NCI-H2196 treated with DMSO at 0.1 percent for 48 hours (cell line): ENCODE results near the gene WDFY1.
A peak's percentile ranks its signal among the peaks of the same experiment; 100 is the strongest.
"Not testable (repeated sequence)": the region's sequence is repeated elsewhere in the genome, so short reads cannot be mapped to it uniquely, and the experiment has no call there.

Source experiments
- DNase-seq: peaks from one replicate; lab custom pipeline; 2025; ENCODE audit not compliant: unreplicated experiment; lab: John Stamatoyannopoulos, UW

Gene WDFY1

DNA sequence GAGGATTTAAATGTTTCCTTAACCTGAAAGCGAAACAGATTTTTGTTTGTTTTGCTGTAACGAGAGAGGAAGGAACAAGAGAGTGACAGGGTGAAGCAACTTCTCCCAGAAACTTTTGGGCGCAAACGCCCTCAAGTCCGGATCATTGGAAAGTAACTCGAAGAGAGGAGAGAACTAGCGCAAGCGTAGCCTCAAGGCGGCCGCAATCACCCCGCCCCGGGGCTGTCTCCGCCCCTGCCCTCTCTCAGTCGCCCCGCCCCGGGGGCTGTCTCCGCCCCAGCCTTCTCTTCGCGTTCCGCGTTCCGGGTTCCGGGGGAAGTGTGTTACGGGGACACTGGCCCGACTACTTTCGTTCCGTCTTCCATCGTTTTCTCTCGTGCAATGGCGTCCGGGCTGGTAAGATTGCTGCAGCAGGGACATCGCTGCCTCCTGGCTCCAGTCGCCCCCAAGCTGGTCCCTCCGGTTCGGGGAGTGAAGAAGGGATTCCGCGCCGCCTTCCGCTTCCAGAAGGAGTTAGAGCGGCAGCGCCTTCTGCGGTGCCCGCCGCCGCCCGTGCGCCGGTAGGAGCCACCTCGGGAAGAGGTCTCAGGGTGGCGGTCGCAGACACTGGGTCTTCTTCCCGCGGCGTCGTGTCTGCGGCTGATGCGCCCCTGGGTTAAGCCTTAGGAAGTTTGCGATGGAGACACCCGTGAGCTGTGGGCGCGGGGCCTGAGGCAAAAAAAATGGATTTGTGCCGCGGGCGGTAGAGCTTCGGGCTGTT lies 12.1 kb upstream of the WDFY1 start, which contains the start of gene MRPL44:
Gene MRPL44 (plus strand): TSS at position 372 of the 760 bp plus-strand sequence. CDS start 10 bp downstream, at position 382.
- peak; percentile 75 for DNase-seq

- no peak for DNase-seq
These were observed 11.2 kb upstream of the WDFY1 start for GRCh38 chr2:223956300-223956699.

DNA sequence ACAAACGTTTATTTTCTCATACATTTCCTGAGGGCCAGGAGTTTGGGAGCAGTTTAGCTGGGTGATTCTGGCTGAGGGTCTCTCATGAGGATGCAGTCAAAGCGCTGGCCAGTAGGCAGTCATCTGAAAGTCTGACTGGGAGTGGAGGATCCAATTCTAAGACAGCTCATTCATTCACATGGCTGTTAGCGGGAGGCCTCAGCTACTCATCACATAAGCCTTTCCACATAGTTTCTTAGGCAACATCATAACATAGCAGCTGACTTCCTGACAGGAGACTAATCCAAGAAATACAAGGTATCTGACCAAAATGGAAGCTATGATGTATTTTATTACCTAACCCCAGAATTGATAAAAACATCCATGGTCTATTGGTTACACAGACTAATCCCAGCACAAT lies 9.3 kb upstream of the WDFY1 start:
- no peak for DNase-seq

DNA sequence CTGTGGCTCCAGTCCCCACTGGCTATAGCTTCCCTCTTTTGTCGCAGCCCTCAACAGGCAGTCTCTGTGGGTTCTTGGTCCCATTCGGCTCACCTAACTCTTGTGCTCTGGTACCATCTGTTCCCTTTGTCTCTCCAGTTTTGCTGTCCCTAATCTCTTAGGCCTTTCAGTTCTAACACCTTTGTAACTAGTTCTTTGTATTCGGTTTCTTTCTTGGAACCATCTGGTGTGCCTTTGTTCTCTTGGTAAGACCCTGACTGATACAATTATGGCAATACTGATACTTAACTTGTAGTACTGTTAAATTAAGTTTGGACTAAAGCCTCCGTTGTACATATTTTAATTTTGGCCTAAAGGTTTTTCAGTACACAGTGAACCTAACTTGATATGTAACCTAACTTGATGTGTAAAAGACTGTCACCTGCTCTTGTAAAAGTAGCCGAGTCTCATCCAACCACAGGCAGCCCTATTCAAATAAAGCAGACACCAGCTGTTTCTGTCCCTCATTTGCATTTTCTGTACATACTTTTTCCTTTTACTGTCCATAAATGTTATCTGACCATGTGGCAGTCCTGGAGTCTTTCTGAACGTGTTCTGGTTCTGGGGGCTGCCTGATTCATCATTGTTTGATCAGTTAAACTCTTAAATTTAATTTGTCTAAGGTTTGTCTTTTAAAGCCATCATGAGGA lies 7.3 kb upstream of the WDFY1 start:
- DNase-seq, result no peak

DNA sequence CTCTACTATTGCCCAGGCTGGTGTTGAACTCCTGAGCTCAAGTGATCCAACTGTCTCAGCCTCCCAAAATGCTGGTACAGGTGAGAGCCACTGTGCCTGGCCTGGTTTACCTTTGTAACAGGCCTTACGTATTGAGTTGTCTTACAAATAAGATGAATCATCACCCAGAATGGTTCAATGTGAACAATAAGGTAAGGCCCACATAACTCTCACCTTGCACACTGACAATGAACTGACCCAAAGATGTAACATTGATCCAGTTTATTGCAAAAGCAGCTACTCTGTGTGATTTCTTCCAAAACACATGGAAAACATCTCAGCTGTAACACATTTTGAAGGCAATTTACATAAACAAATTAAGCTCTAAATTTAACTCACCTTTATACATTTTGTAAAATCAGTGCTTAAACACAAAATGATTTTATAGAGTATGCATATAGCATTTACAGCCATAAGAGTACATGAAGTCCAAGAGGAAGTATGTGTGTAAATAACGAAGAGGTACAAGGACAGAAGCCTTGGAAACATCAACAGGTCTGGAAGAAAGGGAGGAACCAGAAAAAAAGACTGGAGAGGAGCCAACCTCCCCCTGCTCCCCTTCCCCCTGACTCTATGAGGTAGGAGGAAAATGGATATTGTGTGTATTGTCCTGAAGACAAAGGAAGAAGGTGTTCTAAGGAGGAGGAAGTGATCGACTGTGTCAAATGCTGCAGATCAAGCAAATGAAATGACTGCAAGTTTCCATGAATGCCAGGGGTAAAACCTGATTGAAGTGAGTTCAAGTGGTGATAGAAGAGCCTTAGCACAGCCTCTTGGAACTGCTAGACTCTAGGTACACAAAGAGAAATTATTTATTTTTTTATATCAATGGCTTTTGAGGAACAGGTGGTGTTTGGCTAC lies 5.6 kb upstream of the WDFY1 start:
- DNase-seq, result no peak

DNA sequence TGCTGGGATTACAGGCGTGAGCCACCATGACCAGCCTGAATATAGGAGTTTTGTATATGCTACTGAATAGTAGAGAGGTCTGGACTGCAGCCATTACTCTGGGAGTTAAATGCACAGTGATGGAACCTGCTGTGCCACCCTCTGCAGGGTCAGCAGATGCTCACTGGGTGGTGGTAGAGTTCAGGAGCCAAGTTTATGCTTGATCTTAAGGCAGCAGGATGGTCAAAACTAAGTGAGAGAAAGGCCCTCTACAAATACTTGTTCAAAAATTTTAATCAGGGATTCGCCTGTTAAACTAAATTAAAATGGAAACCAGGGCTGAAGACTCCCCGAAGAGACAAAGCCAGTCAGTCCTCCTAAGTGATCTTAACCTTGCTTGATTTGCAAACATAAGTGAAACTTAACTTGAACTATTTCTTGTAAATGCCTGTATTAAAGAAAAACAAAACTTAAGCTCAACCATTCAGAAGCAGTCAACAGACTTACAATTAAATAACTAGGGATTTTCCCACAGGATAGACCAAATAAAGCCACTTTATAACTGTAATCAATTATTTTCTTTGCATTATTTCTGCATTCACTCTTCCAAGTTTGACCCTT lies 4.2 kb upstream of the WDFY1 start:
- no peak for DNase-seq

DNA sequence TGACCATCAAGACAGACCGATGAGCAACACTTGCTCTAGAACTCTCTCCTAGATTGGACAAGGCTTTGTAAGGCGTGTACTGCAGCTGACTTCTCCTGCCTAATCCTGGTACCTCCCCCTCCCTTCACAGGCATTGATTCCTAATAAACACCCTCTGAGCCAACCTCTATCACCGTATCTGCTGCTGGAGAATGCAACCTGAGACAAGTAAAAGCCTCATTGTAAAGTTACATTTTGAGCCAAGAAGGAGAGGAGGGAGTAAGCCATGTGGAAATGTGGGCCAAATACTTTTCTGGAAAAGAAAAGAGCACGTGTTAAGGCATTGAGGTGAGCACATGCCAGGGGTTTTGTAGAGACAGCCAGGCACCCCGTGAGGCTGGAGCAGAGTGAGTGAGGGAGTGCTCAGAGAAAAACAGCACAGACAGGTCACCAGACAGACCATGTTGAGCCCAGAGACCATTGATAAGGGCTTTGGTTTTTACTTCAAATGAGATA lies 2.6 kb upstream of the WDFY1 start:
- DNase-seq, result no peak

DNA sequence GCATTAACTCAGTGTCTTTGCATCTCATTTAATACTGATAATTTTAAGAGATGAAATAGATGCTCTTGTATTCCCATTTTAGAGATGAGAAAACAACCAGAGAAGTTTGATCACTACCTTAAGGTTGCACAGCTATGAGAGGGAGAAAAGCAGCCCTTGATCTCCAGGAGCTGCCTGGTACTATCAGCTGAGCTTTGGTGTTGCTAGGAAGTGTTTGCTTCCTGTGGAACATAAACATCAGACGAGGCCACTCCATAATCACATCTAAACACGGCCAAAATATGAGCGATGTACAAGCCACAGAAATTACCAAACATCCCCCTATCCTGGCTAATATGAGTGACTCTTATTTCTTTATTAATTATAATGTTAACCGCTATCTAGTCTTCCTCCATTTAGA lies 620 bp upstream of the WDFY1 start:
- DNase-seq, result no peak

GRCh38 chr2:223944166-223944702 lies 901 bp downstream of the WDFY1 start:
- no peak for DNase-seq

GRCh38 chr2:223943561-223944008 lies 1.6 kb downstream of the WDFY1 start:
- no peak for DNase-seq

DNA sequence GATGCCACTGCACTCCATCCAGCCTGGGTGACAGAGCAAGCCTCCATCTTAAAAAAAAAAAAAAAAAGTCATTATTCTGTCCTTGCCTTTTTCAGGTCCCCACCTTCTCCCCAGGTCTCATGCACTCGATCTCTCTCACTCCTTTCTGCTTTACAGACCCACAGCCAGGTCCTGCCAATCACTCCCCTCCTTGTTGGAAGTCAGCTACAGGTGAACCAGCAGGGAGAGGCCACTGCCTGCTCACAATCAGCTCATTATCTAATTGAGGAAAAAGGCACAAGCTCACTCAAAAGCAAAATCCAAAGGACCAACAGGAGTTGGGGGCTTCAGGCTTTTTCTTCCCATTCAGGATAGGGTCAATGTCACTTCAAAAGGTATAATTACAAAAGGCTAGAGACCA lies 2.0 kb downstream of the WDFY1 start:
- DNase-seq, result no peak

GRCh38 chr2:223941579-223942277 lies 3.4 kb downstream of the WDFY1 start:
- DNase-seq, result no peak

DNA sequence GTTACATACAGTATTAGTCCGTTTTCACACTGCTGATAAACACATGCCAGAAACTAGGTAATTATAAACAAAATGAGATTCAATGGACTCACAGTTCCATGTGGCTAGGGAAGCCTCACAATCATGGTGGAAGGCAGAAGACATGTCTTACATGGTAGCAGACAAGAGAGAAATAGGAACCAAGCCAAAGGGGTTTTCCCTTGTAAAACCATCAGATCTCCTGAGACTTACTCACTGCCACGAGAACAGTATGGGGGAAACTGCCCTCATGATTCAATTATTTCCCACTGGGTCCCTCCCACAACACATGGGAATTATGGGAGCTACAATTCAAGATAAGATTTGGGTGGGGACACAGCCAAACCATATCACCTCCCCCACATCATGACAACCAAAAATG lies 5.7 kb downstream of the WDFY1 start:
- not testable (repeated sequence) for DNase-seq

GRCh38 chr2:223937535-223937934 lies 7.6 kb downstream of the WDFY1 start:
- DNase-seq, result no peak

DNA sequence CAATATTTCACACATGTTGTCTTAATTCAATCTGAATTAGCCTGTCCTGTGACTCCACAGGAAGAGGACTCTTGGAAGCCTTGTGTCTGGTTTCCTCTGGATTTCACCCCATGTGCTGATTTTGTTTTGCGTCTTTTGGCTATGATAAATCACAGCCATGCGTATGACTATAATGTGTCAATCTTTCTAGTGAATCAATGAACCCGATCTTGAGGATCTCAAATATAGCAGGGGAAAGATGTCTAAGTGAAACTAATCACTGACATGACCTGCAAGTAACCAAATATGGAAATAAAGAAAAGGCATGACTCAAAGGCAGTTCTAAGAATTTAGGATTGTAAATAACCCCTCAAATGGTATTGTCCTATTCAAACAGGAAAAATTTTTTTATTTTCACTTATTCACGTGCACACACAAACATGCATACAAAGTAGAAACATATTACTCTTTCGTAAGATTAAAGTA lies 8.2 kb downstream of the WDFY1 start:
- DNase-seq, result no peak

DNA sequence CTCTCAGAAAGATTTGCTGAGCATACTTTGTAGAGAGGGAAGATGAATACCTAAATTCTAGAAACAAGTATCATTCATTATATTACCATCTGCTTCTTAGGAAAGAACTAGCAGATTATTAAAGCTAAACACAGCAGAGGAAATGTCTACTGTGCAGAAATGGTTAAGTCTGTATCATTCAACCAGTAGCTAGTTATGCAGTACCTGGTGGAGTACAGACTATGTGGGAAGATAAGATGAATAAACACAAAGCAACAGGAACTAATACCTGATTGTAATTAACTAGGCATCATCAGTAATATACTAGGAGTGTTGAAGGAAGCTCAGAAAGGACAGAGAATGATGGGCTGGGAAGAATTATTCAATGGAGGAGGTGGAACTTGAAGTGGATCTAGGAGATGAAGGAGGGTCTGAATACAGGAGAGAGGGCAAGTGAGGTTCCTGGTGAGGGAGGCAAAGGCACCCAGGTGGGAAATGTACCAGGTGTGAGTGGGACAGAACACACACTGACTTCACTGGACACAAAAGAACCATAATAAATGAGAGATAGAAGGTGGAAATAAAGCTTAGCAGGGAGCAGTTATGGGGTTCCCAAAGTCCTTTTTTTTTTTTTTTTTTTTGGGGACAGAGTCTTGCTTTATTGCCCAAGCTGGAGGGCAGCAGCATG lies 9.5 kb downstream of the WDFY1 start:
- DNase-seq, result no peak

GRCh38 chr2:223934870-223935269 lies 10.3 kb downstream of the WDFY1 start:
- DNase-seq, result no peak

DNA sequence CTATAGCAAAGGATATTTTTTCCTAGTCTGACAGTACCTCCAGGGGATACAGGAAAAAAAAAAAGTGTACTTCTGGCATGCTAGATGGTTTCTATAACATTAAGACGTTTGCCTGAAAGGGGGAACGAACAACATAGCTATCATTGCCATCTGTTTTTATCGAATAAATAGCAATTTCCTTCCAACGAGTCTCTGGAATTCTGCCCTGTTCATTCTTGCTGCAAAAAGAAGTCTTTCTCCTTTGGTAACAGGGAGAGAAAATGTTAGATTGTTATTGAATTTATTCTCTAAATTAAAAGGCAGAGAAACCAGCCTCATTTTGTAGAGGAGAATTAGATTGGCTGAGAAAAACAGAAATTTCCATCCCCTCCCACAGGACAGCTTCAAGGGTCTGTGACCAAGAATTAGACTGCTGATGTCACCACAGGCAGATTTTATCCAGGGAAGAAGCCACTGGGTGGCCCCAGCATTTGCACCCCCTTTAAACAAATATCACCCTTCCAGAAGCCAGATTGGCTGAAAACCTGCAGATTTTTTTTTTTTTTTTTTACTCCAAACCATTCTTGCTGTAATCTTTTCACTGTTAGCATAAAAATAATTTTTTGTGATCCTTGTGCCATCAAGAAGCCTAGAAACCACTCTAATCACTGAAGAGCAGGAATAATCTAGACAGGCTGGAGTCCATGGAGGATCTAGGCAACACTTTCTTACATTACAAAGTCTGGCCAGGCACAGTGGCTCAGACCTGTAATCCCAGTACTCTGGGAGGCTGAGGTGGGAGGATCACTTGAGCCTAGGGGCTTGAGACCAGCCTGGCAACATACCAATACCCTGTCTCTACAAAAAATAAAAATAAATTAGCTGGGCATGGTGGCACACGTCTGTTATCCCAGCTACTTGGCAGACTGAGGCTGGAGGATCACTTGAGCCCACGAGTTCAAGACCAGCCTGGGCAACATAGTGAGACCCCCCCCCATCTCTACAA lies 12.0 kb downstream of the WDFY1 start:
- DNase-seq, result no peak
